ENCODE results near the gene OR4D10.

OR4D10 gene

GRCh38 chr11:59528711-59529110 lies 55.6 kb downstream of the OR4D10 start:
- DNase-seq (ENCODE audit: low spot score): no peak
